SK-N-SH treated with all-trans-retinoic acid at 6 μM for 48 hours (cell line): ENCODE results near the gene COL28A1.

Source experiments
- ARNTL ChIP-seq: fragments of 450-650 bp; formaldehyde crosslinking; IDR thresholded peaks from 2 replicates; pipeline ENCODE4 v1.5.0; 2020; ENCODE audit warnings: low read depth, mild to moderate bottlenecking, moderate library complexity, borderline replicate concordance
- BACH2 ChIP-seq: fragments of 250-450 bp; sonication (Bioruptor Pico); IDR thresholded peaks from 2 replicates; pipeline ENCODE4 v1.9.0; 2021; ENCODE audit warnings: mild to moderate bottlenecking, borderline replicate concordance
- CSRNP3 ChIP-seq: fragments of 250-450 bp; sonication (Bioruptor Pico); IDR thresholded peaks from 2 replicates; pipeline ENCODE4 v1.5.1; 2021; ENCODE audit warnings: mild to moderate bottlenecking, moderate library complexity
- ESRRG ChIP-seq: fragments of 250-450 bp; sonication (Bioruptor Pico); IDR thresholded peaks from 2 replicates; pipeline ENCODE4 v1.6.1; 2021; ENCODE audit warnings: mild to moderate bottlenecking
- OSR1 ChIP-seq: fragments of 250-450 bp; sonication (Bioruptor Pico); IDR thresholded peaks from 2 replicates; pipeline ENCODE4 v1.8.0; 2022; ENCODE audit warnings: moderate library complexity, mild to moderate bottlenecking, inconsistent platforms
- PATZ1 ChIP-seq: fragments of 250-450 bp; sonication (Bioruptor Pico); IDR thresholded peaks from 2 replicates; pipeline ENCODE4 v1.8.0; 2020; ENCODE audit warnings: mild to moderate bottlenecking, moderate library complexity, borderline replicate concordance
- POU6F1 ChIP-seq: fragments of 250-450 bp; sonication (Bioruptor Pico); IDR thresholded peaks from 2 replicates; pipeline ENCODE4 v1.8.0; 2021; ENCODE audit warnings: low read depth, mild to moderate bottlenecking, moderate library complexity, borderline replicate concordance
- TCF4 ChIP-seq: fragments of 250-450 bp; sonication (Bioruptor Pico); IDR thresholded peaks from 2 replicates; pipeline ENCODE4 v1.8.0; 2021; ENCODE audit warnings: mild to moderate bottlenecking, moderate library complexity, borderline replicate concordance
- TSHZ2 ChIP-seq: fragments of 250-450 bp; sonication (Bioruptor Pico); IDR thresholded peaks from 2 replicates; pipeline ENCODE4 v1.5.0; 2020; ENCODE audit warnings: mild to moderate bottlenecking, moderate library complexity
- ZFP3 ChIP-seq: fragments of 250-450 bp; sonication (Bioruptor Pico); IDR thresholded peaks from 2 replicates; pipeline ENCODE4 v1.5.0; 2020; ENCODE audit warnings: mild to moderate bottlenecking, moderate library complexity

- TF ChIP-seq CSRNP3 (CRISPR knock-in tag), result no peak
- TF ChIP-seq POU6F1 (CRISPR knock-in tag), result no peak
- TF ChIP-seq PATZ1 (CRISPR knock-in tag), result no peak
- no peak for TF ChIP-seq BACH2 (CRISPR knock-in tag)
- no peak for TF ChIP-seq ESRRG (CRISPR knock-in tag)
- TF ChIP-seq TCF4 (CRISPR knock-in tag), result no peak
- no peak for TF ChIP-seq OSR1 (CRISPR knock-in tag)
- TF ChIP-seq TSHZ2 (CRISPR knock-in tag), result no peak
- TF ChIP-seq ZFP3 (CRISPR knock-in tag), result no peak
- TF ChIP-seq ARNTL (CRISPR knock-in tag), result no peak
These were observed 120.7 kb downstream of the COL28A1 start for GRCh38 chr7:7414791-7415603.
